Cortex of kidney (tissue), 1 donor: ENCODE data around the gene PRRC2B.
"Not testable (repeated sequence)": the region's sequence is repeated elsewhere in the genome, so short reads cannot be mapped to it uniquely, and the experiment has no call there.

Experiments used
- DNase-seq: peaks from one replicate; lab custom pipeline; 2025; lab: John Stamatoyannopoulos, UW

PRRC2B gene

GRCh38 chr9:131393622-131394463 lies at the start of gene PRRC2B:
Gene PRRC2B (plus strand): TSS chr9:131394086. CDS start chr9:131430145, 36,059 bp downstream.
- DNase-seq = no peak

- DNase-seq = not testable (repeated sequence)
Observed at GRCh38 chr9:131344931-131345535, 48.9 kb upstream of the PRRC2B start.

- no peak for DNase-seq
Observed at GRCh38 chr9:131346559-131346958, 47.3 kb upstream of the PRRC2B start.

- DNase-seq = no peak
Observed at GRCh38 chr9:131347376-131348020, 46.4 kb upstream of the PRRC2B start.

- no peak for DNase-seq
Observed at GRCh38 chr9:131348631-131349521, 45.0 kb upstream of the PRRC2B start.

GRCh38 chr9:131349522-131349880 lies 44.4 kb upstream of the PRRC2B start:
- DNase-seq = no peak

GRCh38 chr9:131349881-131350563 lies 43.9 kb upstream of the PRRC2B start:
- DNase-seq = no peak

GRCh38 chr9:131356479-131356878 lies 37.4 kb upstream of the PRRC2B start:
- DNase-seq = not testable (repeated sequence)

- no peak for DNase-seq
Observed at GRCh38 chr9:131358556-131358955, 35.3 kb upstream of the PRRC2B start.

- DNase-seq = no peak
Observed at GRCh38 chr9:131361202-131361833, 32.6 kb upstream of the PRRC2B start.

GRCh38 chr9:131365546-131365945 lies 28.3 kb upstream of the PRRC2B start:
- no peak for DNase-seq

- no peak for DNase-seq
Observed at GRCh38 chr9:131366761-131367401, 27.0 kb upstream of the PRRC2B start.

GRCh38 chr9:131367450-131367849 lies 26.4 kb upstream of the PRRC2B start:
- no peak for DNase-seq

- DNase-seq = no peak
Observed at GRCh38 chr9:131370638-131371037, 23.2 kb upstream of the PRRC2B start.

GRCh38 chr9:131372599-131372973 lies 21.3 kb upstream of the PRRC2B start:
- DNase-seq = not testable (repeated sequence)

GRCh38 chr9:131374638-131375037 lies 19.2 kb upstream of the PRRC2B start:
- not testable (repeated sequence) for DNase-seq

- DNase-seq = no peak
Observed at GRCh38 chr9:131379056-131379455, 14.8 kb upstream of the PRRC2B start.

GRCh38 chr9:131382850-131383729 lies 10.8 kb upstream of the PRRC2B start:
- no peak for DNase-seq

GRCh38 chr9:131385296-131385695 lies 8.6 kb upstream of the PRRC2B start:
- DNase-seq = no peak
